Endothelial cell (in vitro differentiated cells): ENCODE results near the gene IL10RB. TPM values are rescaled to one million over a fixed set of nuclear protein-coding genes. Genes with fewer than 3 reads are reported as not detected.

Source experiments
- DNase-seq: peaks from one replicate; pipeline ENCODE4 v3.0.0; 2021; ENCODE audit warnings: low spot score
- H3K27ac Mint-ChIP-seq: one replicate; pipeline ENCODE4 v1.8.0; 2021; ENCODE audit warnings: mixed read lengths, inconsistent platforms; ENCODE audit not compliant: unreplicated experiment
- H3K27me3 Mint-ChIP-seq: one replicate; pipeline ENCODE4 v1.8.0; 2021; ENCODE audit warnings: mild to moderate bottlenecking, moderate library complexity, mixed read lengths, inconsistent platforms; ENCODE audit not compliant: unreplicated experiment
- H3K36me3 Mint-ChIP-seq: one replicate; pipeline ENCODE4 v1.8.0; 2021; ENCODE audit warnings: mild to moderate bottlenecking, low read depth, mixed read lengths, inconsistent platforms; ENCODE audit not compliant: unreplicated experiment
- H3K4me1 Mint-ChIP-seq: one replicate; pipeline ENCODE4 v1.8.0; 2021; ENCODE audit warnings: mild to moderate bottlenecking, mixed read lengths, inconsistent platforms; ENCODE audit not compliant: unreplicated experiment
- H3K4me3 Mint-ChIP-seq: one replicate; pipeline ENCODE4 v1.8.0; 2021; ENCODE audit warnings: mild to moderate bottlenecking, mixed read lengths, inconsistent platforms; ENCODE audit not compliant: unreplicated experiment
- H3K9me3 Mint-ChIP-seq: one replicate; pipeline ENCODE4 v1.8.0; 2021; ENCODE audit warnings: mixed read lengths, inconsistent platforms; ENCODE audit not compliant: unreplicated experiment
- CTCF ChIP-seq: fragments of 200-600 bp; sonication (generic); IDR thresholded peaks from one replicate; pipeline ENCODE4 v1.5.0; 2021; ENCODE audit warnings: antibody characterized with exemption; ENCODE audit not compliant: unreplicated experiment
- total RNA-seq: library from RNA; stranded (reverse); fragmentation: NEBNext Ultra II Directional; extraction: Animal tissue kit (Norgen Biotek cat#: 25700); gene quantifications from one replicate; pipeline ENCODE4 v1.2.1, GENCODE V29; 2021; ENCODE audit not compliant: unreplicated experiment

IL10RB gene
- total RNA-seq, 1 donor from 2014 or later = 13.0 TPM

GRCh38 chr21:33268393-33268736, 2.2 kb downstream of the IL10RB start:
- H3K27me3 Mint-ChIP-seq = peaks cover 12% of the 10 kb centered on the region
- H3K36me3 Mint-ChIP-seq = peaks cover 23% of the 10 kb centered on the region

GRCh38 chr21:33268737-33269441, 2.7 kb downstream of the IL10RB start:
- no peak for DNase-seq
- H3K36me3 Mint-ChIP-seq = peaks cover 26% of the 10 kb centered on the region
- no peak overlapping the region for H3K4me3 Mint-ChIP-seq
- H3K4me1 Mint-ChIP-seq = peaks cover 23% of the 10 kb centered on the region
- H3K27ac Mint-ChIP-seq = no peak overlapping the region
- TF ChIP-seq CTCF = no peak
- H3K27me3 Mint-ChIP-seq = peaks cover 12% of the 10 kb centered on the region
- H3K9me3 Mint-ChIP-seq = no peaks in the 10 kb centered on the region

More at GRCh38 chr21:33268393-33268736, 2.2 kb downstream of the IL10RB start:
- Mint-ChIP-seq H3K27ac (no peak overlapping the region), H3K4me1 (peaks cover 23% of the 10 kb centered on the region), H3K9me3 (no peaks in the 10 kb centered on the region), H3K4me3 (no peak overlapping the region)
- TF ChIP-seq CTCF = no peak
- no peak for DNase-seq

- Mint-ChIP-seq H3K4me3 (no peak overlapping the region), H3K9me3 (no peaks in the 10 kb centered on the region), H3K36me3 (peaks cover 26% of the 10 kb centered on the region), H3K27ac (no peak overlapping the region), H3K27me3 (peaks cover 10% of the 10 kb centered on the region), H3K4me1 (peaks cover 13% of the 10 kb centered on the region)
- no peak for DNase-seq
- no peak for TF ChIP-seq CTCF
Measured at GRCh38 chr21:33270986-33271385, 4.8 kb downstream of the IL10RB start.

- TF ChIP-seq CTCF = no peak
- Mint-ChIP-seq H3K4me3 (no peak overlapping the region), H3K36me3 (peaks cover 32% of the 10 kb centered on the region), H3K27me3 (peaks cover 1% of the 10 kb centered on the region), H3K9me3 (no peaks in the 10 kb centered on the region), H3K27ac (no peak overlapping the region), H3K4me1 (peaks cover 2% of the 10 kb centered on the region)
- no peak for DNase-seq
Measured at GRCh38 chr21:33273044-33273443, 6.9 kb downstream of the IL10RB start.

GRCh38 chr21:33278721-33279120, 12.6 kb downstream of the IL10RB start:
- peaks cover 43% of the 10 kb centered on the region for H3K36me3 Mint-ChIP-seq
- peaks cover 1% of the 10 kb centered on the region for H3K27me3 Mint-ChIP-seq
- no peak overlapping the region for H3K4me3 Mint-ChIP-seq
- DNase-seq = no peak
- no peak overlapping the region for H3K27ac Mint-ChIP-seq
- TF ChIP-seq CTCF = no peak
- peaks cover 8% of the 10 kb centered on the region for H3K4me1 Mint-ChIP-seq
- H3K9me3 Mint-ChIP-seq = no peaks in the 10 kb centered on the region
